Activated CD8-positive, alpha-beta memory T cell treated with anti-CD3 and anti-CD28 coated beads, Interleukin-2, amount 50 U/mL, for 48 hours (primary cell): ENCODE measurements around the gene ZCCHC9.
A peak's percentile ranks its signal among the peaks of the same experiment; 100 is the strongest.
"Not testable (repeated sequence)": the region's sequence is repeated elsewhere in the genome, so short reads cannot be mapped to it uniquely, and the experiment has no call there.

Source experiments
- DNase-seq: peaks from one replicate; pipeline ENCODE4 v3.0.0-alpha.2; 2020

ZCCHC9 gene

GRCh38 chr5:81301271-81302015 is at the start of gene ZCCHC9:
Gene ZCCHC9, plus strand, starts transcription at chr5:81301587. Its CDS starts 3,171 bp downstream, at chr5:81304758.
- peak; percentile 95 for DNase-seq

GRCh38 chr5:81251922-81252321 is 49.5 kb upstream of the ZCCHC9 start:
- DNase-seq, result no peak

- DNase-seq, result no peak
Observed at GRCh38 chr5:81252904-81253303, 48.5 kb upstream of the ZCCHC9 start.

- no peak for DNase-seq
Observed at GRCh38 chr5:81253875-81254274, 47.5 kb upstream of the ZCCHC9 start.

- no peak for DNase-seq
Observed at GRCh38 chr5:81254886-81255559, 46.4 kb upstream of the ZCCHC9 start.

GRCh38 chr5:81256766-81257165 is 44.6 kb upstream of the ZCCHC9 start:
- DNase-seq, result no peak

- DNase-seq, result not testable (repeated sequence)
Observed at GRCh38 chr5:81262796-81263195, 38.6 kb upstream of the ZCCHC9 start.

- no peak for DNase-seq
Observed at GRCh38 chr5:81265101-81265500, 36.3 kb upstream of the ZCCHC9 start.

- DNase-seq, result no peak
Observed at GRCh38 chr5:81268521-81269196, 32.7 kb upstream of the ZCCHC9 start.

GRCh38 chr5:81269751-81270393 is 31.5 kb upstream of the ZCCHC9 start:
- no peak for DNase-seq

GRCh38 chr5:81270394-81271027 is 30.9 kb upstream of the ZCCHC9 start:
- DNase-seq, result not testable (repeated sequence)

- DNase-seq, result no peak
Observed at GRCh38 chr5:81283976-81284375, 17.4 kb upstream of the ZCCHC9 start.

- DNase-seq, result no peak
Observed at GRCh38 chr5:81286059-81286617, 15.2 kb upstream of the ZCCHC9 start.

GRCh38 chr5:81288021-81288433 is 13.4 kb upstream of the ZCCHC9 start:
- no peak for DNase-seq

GRCh38 chr5:81290146-81290545 is 11.2 kb upstream of the ZCCHC9 start:
- DNase-seq, result no peak

- no peak for DNase-seq
Observed at GRCh38 chr5:81292130-81292529, 9.3 kb upstream of the ZCCHC9 start.

- not testable (repeated sequence) for DNase-seq
Observed at GRCh38 chr5:81294021-81294420, 7.4 kb upstream of the ZCCHC9 start.

- no peak for DNase-seq
Observed at GRCh38 chr5:81297531-81297930, 3.9 kb upstream of the ZCCHC9 start.

GRCh38 chr5:81300921-81301270 is 491 bp upstream of the ZCCHC9 start:
- no peak for DNase-seq

- no peak for DNase-seq
Observed at GRCh38 chr5:81302596-81302995, 1.2 kb downstream of the ZCCHC9 start.

- no peak for DNase-seq
Observed at GRCh38 chr5:81303563-81303962, 2.2 kb downstream of the ZCCHC9 start.

GRCh38 chr5:81305785-81306184 is 4.4 kb downstream of the ZCCHC9 start:
- no peak for DNase-seq

GRCh38 chr5:81308836-81309235 is 7.4 kb downstream of the ZCCHC9 start:
- no peak for DNase-seq
